HUDEP-2 (cell line): Measurements from ENCODE around the gene SH3BP1.
"Not testable (repeated sequence)": the region's sequence is repeated elsewhere in the genome, so short reads cannot be mapped to it uniquely, and the experiment has no call there.

ENCODE experiments used
- DNase-seq, 76 experiments: peaks; one replicate each; lab custom pipeline; 2025; ENCODE audit not compliant: unreplicated experiment in 76 of 76; lab: John Stamatoyannopoulos, UW

The SH3BP1 gene

GRCh38 chr22:37639070-37639760, at the start of gene SH3BP1:
Gene SH3BP1 (plus strand): TSS chr22:37639669. CDS start chr22:37639788, 119 bp downstream.
- DNase-seq, result peak in 13 of 76 experiments; percentile 3 to 34 (median 23)

GRCh38 chr22:37591081-37591480, 48.4 kb upstream of the SH3BP1 start:
- not testable (repeated sequence) for DNase-seq

- no peak for DNase-seq
These were observed 47.6 kb upstream of the SH3BP1 start for GRCh38 chr22:37591823-37592404.

- DNase-seq, result no peak
These were observed 45.2 kb upstream of the SH3BP1 start for GRCh38 chr22:37594237-37594636.

- no peak for DNase-seq
These were observed 40.3 kb upstream of the SH3BP1 start for GRCh38 chr22:37599153-37599552.

GRCh38 chr22:37601203-37601539, 38.3 kb upstream of the SH3BP1 start:
- no peak for DNase-seq

GRCh38 chr22:37601540-37602442, 37.7 kb upstream of the SH3BP1 start:
- no peak for DNase-seq

- DNase-seq, result not testable (repeated sequence)
These were observed 36.8 kb upstream of the SH3BP1 start for GRCh38 chr22:37602546-37603277.

- no peak for DNase-seq
These were observed 35.4 kb upstream of the SH3BP1 start for GRCh38 chr22:37604074-37604473.

GRCh38 chr22:37604875-37605274, 34.6 kb upstream of the SH3BP1 start:
- DNase-seq, result no peak

- DNase-seq, result peak in 65 of 76 experiments; percentile 12 to 78 (median 53)
These were observed 32.2 kb upstream of the SH3BP1 start for GRCh38 chr22:37607010-37607934.

- no peak for DNase-seq
These were observed 31.5 kb upstream of the SH3BP1 start for GRCh38 chr22:37607935-37608476.

- peak in 75 of 76 experiments; percentile 64 to 97 (median 91) for DNase-seq
These were observed 30.8 kb upstream of the SH3BP1 start, which contains the start of gene GGA1 for GRCh38 chr22:37608477-37609239. Gene GGA1 (plus strand): TSS chr22:37608834. CDS start chr22:37608861, 27 bp downstream.

- DNase-seq, result peak in 10 of 76 experiments; percentile 2 to 42 (median 26)
These were observed 30.0 kb upstream of the SH3BP1 start for GRCh38 chr22:37609240-37610152.

GRCh38 chr22:37610153-37610475, 29.4 kb upstream of the SH3BP1 start:
- DNase-seq, result not testable (repeated sequence)

- DNase-seq, result no peak
These were observed 28.9 kb upstream of the SH3BP1 start for GRCh38 chr22:37610480-37611129.

- DNase-seq, result no peak
These were observed 28.3 kb upstream of the SH3BP1 start for GRCh38 chr22:37611207-37611606.
